Activated effector memory CD4-positive, alpha-beta T cell treated with Interleukin-2 at 50 U/mL for 16 hours (primary cell): ENCODE results near the gene ACTBL2.

ENCODE experiments used
- DNase-seq: peaks from one replicate; pipeline ENCODE4 v3.0.0-alpha.2; 2020

Gene ACTBL2

DNA sequence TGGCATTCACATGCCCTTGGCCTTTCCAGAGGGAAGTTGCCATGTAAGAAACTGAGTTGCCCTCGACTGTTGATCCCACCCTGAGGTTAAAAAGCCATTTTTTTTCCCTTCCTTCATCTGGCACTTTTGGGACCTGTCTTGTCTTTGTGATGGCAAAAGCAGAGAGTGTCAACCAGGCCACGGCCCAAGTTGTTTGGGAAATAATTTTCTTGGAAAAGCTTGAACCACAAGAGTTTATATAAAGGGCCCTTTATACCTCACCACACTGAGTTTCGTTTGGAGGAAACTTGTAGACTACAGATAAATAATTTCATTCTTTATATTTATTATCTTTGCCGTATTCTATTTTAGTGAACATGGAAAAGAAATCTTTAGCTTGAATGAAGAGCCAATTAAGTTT lies 34.3 kb downstream of the ACTBL2 start:
- no peak for DNase-seq

DNA sequence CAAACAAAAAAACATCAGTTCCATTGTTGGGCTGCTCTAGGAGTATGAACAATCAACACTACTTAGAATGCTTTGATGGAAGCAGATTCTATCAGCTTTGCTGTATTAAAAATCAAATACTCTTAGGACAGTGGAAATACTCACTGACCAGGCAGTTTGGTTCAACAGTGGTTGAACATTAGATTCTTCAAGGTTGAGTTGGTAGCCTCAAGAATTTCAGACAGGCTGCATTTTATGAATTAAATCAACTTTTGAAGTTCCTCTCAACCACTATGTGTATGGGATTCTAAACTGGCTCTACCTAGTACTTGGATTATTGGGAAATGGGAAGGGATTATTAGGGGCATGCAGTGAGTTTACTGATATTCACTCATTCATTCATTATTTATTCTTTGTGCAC lies 35.0 kb downstream of the ACTBL2 start:
- no peak for DNase-seq

DNA sequence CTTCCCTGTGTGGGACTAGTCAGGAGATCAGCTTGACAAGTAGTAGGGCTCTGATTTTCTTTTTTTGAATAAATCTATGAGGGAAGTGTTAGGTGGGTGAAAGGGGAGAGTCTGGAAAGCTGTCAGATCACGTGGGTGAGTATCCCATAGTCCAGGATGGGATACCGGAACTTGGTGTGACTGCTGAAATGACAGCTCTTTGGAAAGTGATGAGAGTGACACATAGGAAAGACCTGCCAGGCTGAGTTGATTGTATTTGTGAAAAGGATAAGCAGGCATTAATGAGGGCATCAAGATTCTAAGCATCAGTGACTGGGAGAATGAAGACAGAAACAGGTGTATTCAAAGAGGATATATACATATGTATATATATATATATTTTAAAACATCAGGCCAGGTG lies 35.6 kb downstream of the ACTBL2 start:
- DNase-seq = no peak

DNA sequence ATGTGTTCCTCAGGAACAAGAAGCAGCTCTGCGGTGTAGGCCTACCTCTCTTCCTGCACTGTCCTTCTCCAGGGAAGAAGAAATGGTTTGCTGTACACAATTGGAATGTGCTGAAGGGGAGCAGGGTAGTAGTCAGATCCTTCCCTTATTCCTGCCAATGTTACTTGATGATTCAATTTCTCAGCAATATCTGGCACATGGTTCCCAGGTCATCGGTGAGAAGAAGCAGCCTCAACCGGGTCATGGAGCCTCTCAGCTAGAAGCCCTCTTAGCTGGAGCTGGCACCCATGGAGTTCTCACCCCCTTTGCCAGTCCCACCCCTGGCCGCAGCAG lies 36.9 kb downstream of the ACTBL2 start:
- DNase-seq = no peak

DNA sequence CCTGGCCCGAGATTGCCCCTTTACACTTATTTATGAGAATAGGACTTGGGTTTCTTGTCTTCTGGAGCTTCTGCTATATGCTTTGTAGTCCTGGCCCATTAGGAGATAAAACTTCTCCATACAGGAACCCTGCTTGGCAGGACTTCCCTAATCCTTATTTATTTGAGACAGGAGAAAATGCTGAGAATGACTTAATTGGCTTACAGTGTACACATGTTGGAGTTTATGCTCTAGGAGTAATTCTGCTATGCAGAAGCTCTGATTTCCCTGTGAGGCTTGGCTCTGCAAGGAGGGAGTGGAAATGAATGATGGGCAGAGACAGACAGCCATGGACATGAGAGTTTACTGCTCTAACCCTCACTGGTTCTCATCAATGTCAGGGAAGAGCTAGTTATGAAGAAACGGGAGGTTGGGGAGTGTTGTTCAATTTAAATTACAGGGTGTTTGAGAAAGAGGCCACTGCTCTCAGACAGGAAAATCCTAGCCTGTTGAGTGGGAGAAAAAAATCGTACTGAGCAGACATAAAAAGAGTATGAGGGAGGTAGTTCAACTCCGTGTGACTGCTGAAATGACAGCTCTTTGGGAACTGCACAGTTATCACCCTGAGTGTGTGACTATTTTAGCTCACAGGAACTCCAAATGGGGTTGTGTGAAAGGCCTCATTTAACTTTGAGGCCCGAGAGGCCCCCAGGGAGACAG lies 37.5 kb downstream of the ACTBL2 start:
- DNase-seq = no peak

DNA sequence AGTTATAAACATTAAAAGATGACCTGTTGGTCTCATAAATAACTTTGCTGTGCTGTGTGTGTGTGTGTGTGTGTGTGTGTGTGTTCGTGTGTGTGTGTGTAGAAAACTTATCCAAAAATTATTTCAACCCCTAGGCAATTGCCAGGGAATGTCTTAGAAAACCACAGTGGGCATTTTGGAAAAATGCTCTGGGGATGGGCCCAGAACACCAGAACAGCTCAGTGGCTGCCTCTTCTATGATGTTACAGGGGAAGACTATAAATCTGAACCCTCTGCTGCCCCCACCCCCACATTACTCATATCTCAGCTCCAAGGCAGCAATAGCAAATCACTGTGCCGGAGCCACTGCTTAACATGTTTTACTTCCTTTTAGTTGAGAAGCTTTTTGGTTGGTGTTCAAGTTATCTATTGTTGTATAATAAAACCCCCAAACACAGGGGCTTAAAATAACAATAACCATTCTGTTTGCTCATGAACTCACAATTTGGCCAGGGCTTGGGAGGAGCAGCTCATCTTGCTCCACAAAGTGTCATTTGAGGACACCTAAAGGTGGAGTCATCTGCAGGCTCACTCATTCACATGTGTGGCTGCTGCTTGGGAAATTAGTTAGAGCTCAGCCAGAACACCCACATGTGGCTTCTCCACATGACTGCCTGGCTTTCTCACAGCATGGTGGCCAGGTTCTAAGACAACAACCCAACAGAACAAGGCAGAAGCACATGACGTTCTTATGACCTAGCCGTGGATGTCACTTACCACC lies 40.4 kb downstream of the ACTBL2 start:
- DNase-seq = no peak

DNA sequence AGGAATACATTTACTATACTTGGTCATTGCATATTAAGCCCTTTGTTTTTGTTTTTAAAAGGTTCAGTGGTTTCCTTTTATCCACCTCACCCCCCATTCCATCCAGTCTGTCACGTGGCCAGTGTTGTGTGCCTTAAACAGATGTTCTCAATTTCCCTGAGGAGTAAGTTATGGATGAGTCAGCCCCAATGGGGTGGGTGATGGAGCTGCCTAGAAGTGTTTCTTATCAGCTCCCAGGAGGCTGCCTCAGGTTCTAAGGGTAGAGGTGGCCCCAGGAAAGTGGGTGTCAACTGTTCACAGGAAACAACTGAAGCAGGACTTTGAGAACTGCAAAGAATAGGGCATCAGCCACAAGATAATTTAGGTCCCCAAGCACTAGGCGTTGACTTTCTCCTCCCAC lies 41.1 kb downstream of the ACTBL2 start:
- no peak for DNase-seq

DNA sequence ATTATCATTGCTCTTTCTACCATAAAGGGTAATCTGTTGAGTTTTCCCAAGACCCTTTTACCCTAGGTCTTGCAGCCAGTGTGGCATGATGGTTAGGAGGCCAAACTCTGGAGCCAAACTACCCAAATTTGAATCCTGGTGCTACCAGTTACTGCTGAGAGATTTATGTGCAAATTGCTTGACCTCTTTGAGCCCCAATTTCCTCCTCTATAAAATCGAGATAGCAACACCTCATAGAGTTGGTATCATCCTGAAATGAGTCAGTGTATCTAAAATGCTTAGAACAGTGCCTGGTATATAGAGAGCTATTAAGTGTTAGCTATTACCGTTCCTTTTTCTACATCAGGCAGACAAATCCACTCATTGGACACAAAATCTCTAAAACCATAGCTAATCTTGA lies 43.0 kb downstream of the ACTBL2 start:
- DNase-seq = no peak

DNA sequence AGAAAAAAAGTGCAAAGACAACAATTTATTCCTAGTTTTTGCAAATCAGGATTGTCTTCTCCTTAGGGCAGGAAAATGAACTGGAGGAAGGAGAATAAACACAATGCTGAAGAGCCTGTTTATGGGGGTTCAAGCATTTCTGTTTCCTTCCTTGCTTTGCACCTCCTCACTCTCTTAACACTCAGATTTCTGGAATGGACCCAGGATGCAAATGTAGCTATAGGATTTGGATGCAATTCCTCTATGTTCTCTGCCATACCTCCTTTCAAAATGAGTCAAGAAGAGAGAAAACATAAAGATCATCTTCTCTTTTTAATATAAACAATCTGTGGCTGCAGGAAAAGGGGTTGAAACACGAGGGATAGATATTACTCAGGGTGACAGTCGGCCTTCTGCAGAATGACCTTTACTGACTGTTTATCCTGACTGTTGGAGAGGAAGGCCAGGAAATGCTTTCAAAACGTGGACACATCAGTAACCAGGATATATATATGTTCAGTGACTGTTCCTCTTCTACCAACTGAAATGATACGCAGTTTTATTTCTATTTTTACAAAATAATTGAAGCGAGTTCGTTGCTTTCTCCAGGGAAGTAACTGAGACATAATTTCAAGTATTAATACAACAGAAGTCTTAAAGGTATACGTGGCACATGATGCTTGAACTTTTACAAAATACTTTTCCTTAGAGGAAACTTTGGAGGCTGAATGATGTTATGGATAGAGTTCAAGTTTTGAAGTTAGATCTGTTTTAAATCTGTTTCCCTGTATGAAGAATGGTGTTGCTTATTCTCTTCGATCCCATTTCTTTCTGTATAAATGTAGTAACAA lies 44.4 kb downstream of the ACTBL2 start:
- DNase-seq = no peak

DNA sequence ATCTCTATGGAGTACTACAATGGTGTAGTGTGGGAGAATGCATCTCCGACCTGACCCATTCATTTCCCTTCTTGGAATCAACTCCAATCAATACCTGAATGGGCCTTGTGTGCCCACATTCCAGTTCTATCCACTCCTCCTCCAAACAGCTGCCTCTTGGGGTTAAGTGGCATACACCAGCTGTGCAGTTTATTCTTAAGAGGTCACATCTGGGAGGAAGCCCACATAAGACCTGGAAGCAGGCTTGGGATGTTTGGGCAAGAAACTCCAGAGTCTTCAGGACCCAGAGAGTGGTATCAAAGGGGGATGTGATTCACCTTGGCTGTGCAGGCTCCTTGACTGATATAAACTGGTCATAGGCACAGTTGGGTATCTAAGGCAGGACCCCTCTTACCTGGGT lies 46.0 kb downstream of the ACTBL2 start:
- no peak for DNase-seq

DNA sequence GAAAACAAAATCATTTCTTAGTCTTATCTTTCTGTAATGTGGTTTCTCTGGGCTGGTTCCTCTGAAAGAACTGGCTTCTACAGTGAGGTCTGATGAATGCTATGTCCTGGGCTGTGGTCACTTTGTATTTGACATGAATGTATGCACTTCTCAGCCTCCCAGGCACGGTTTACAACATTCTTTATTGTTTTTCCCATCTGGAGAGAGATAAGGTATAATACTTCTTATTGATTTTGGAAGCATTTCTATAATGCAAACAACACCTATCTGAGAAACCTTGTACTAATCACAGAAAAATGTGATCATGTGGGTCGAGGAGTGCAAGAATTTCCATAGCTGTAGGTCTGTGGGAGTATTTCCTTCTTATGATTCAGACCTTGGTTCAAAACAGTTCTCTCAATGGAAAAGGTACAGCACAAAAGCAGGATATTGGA lies 46.9 kb downstream of the ACTBL2 start:
- DNase-seq = no peak

DNA sequence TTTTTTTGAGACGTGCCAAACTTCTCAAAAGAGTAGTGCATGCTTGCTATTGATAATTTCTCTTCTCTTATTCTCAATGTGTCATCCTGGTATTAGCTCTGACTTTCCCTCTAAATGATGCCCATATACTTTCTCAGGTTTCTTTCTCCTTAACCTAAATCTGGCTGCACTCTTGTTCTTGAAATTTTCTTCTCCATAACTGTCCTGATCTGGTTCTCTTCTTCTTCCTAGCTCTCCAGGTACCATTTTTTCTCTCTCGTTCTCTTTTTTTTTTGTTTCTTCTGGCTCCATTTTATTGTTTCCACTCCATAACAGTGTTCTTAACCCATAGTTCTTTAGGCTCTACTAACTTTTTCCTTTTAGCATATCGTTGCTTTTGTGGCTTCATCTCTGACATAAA lies 47.9 kb downstream of the ACTBL2 start:
- DNase-seq = no peak

DNA sequence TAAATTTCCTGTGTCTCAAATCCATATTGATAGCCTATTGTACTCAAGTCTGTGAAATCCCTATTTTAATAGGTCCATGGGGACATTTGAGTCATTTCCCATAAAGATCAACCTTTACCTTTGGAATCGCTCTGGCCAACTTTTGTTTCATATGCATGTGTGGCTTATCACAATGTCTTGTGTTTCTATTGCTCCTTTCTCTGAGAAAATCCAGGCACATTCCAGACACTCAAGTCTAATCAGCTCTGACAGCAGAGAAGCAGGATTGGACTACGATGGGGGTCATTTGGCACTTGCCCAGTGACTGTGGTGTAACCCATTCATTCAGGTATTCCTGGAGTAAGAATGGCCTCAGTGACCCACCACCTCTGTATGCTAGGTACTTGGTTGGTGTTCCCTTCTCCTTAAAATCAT lies 48.4 kb downstream of the ACTBL2 start:
- DNase-seq = no peak

DNA sequence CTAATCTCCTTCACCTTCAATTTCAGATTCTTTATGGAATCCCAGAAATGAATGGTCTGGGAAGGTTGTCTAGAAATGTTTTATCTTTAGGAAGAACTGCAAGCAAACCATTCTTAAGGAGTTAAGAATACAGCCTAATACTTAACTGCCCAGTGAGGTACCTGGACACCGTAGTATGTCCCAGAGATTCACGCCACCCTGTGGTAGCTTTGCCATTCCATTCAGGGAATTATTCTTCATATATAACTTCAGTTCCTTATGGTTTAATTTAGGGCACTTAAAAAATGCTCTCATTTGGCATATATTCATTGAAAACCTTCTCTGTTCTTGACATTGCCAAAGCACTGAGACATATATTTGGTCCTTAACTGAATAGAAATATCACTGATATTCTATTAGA lies 49.7 kb downstream of the ACTBL2 start:
- DNase-seq = no peak

DNA sequence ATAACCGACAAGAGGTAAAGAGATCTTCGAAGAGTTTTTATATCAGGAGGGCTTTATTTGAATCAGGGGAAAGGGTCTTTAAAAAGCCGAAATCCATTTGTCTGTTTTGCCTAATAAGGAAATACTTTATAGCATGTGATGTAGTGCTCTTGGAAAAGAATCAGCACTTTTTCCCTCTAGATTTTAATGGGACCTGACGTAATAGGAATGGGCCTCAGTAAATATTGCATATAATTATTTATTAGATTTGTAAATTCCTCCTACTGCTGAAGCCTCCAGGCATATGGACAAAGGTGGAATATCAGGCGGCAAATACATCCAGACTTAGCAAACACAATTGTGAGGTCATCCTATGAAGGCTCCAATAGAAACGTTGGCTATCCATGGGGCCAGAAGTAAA lies 50.9 kb downstream of the ACTBL2 start:
- no peak for DNase-seq
